HPDE6-E6E7 (cell line): ENCODE data around the gene DGCR8.
"Not testable (repeated sequence)": the region's sequence is repeated elsewhere in the genome, so short reads cannot be mapped to it uniquely, and the experiment has no call there.

Experiments
- DNase-seq: peaks from one replicate; pipeline ENCODE4 v3.0.0; 2011; ENCODE audit warnings: missing footprints; ENCODE audit errors: extremely low spot score

DGCR8 gene

GRCh38 chr22:20152464-20152890 is 72.4 kb downstream of the DGCR8 start:
- no peak for DNase-seq

- DNase-seq = no peak
Observed at GRCh38 chr22:20153945-20154344, 73.9 kb downstream of the DGCR8 start.

DNA sequence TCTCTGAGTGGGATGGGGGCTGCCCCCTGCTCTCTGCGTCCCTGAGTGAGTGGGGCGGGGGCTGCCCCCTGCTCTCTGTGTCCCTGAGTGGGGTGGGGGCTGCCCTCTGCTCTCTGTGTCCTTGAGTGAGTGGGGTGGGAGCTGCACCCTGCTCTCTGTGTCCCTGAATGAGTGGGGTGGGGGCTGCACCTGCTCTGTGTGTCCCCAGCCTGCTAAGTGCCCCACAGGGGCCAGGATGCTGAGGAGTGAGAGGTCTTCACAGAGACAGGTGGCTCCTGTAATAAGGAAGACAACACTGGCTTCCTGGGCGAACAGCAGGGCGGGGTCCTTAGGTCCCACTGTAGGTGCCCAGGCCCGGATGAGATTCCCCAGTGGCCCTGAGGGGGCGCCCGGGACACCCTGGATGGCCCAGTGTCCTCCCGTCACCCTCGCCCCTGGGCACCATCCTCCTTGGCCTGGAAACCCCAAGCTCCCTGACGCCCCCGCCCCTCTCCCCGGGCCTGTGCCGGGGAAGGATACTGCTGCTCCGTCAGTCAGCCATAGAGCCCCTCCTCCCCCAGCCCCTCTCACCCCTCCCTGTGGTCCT is 74.7 kb downstream of the DGCR8 start:
- no peak for DNase-seq

- DNase-seq = no peak
Observed at GRCh38 chr22:20155330-20156041, 75.4 kb downstream of the DGCR8 start.

GRCh38 chr22:20156042-20156389 is 76.0 kb downstream of the DGCR8 start:
- DNase-seq = no peak

GRCh38 chr22:20156611-20157429 is 76.8 kb downstream of the DGCR8 start:
- DNase-seq = peak; percentile 62

DNA sequence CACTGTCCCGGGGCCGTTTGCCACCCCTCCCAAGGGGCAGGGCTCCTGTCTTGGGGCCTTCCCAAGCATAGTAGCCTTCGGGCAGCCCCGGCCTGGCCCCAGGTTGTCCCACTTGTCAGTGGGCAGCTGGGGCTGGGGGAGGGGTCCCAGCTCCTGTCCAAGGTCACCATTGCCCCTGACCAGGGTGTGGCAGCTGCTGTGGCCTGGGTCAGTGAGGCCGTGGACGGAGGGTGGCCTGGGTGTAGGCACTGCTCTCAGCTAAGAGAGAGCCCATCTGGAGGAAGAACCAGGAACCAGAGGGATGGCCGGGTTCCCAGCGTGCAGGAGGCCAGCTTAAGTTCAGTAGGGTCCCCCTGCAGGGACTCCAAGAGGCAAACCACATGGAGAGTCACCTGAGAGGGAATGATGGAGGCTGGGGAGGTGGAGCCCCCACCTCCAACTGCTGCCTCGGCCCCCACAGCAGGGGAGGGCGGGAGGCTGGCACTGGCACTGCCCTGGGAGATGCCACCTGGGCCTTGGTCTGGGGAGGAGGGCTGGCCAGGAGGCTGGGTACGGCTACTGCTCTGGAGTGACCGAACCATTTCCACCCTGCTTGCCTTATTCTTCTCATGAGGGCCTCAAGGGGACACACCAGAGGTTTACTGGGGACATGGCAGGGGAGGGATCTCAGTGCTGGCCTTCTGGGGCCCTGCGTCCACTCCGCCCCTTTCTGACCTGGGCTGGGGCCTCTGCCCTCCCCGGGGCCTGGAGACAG is 77.6 kb downstream of the DGCR8 start:
- no peak for DNase-seq

- no peak for DNase-seq
Observed at GRCh38 chr22:20158391-20159036, 78.5 kb downstream of the DGCR8 start.

- no peak for DNase-seq
Observed at GRCh38 chr22:20159076-20159475, 79.0 kb downstream of the DGCR8 start.

GRCh38 chr22:20159531-20159930 is 79.5 kb downstream of the DGCR8 start:
- not testable (repeated sequence) for DNase-seq

GRCh38 chr22:20160041-20160440 is 80.0 kb downstream of the DGCR8 start:
- DNase-seq = no peak
